Activated naive CD4-positive, alpha-beta T cell treated with anti-CD3 and anti-CD28 coated beads, Interleukin-2, amount 50 U/mL, for 24 hours (primary cell): ENCODE measurements around the gene SPEM1.

Experiments used
- H3K27ac Mint-ChIP-seq: one replicate; pipeline ENCODE4 v1.8.0; 2021; ENCODE audit warnings: mild to moderate bottlenecking, mixed read lengths
- H3K27me3 Mint-ChIP-seq: one replicate; pipeline ENCODE4 v1.8.0; 2021; ENCODE audit warnings: mixed read lengths
- H3K36me3 Mint-ChIP-seq: one replicate; pipeline ENCODE4 v1.8.0; 2021; ENCODE audit warnings: mixed read lengths
- H3K4me1 Mint-ChIP-seq: one replicate; pipeline ENCODE4 v1.8.0; 2021; ENCODE audit warnings: mixed read lengths
- H3K4me3 Mint-ChIP-seq: one replicate; pipeline ENCODE4 v1.8.0; 2021; ENCODE audit warnings: mild to moderate bottlenecking, mixed read lengths
- H3K9me3 Mint-ChIP-seq: one replicate; pipeline ENCODE4 v1.8.0; 2021; ENCODE audit warnings: mixed read lengths

Gene SPEM1

GRCh38 chr17:7419819-7420610, at the start of gene SPEM1:
Gene SPEM1, plus strand, starts transcription at chr17:7420324. Its CDS starts 61 bp downstream, at chr17:7420385.
- no peaks in the 10 kb centered on the region for H3K36me3 Mint-ChIP-seq
- H3K27me3 Mint-ChIP-seq: no peaks in the 10 kb centered on the region
- no peaks in the 10 kb centered on the region for H3K9me3 Mint-ChIP-seq
- H3K4me1 Mint-ChIP-seq: no peaks in the 10 kb centered on the region
- H3K27ac Mint-ChIP-seq: no peak within 1 kb of the TSS
- H3K4me3 Mint-ChIP-seq: no peak within 1 kb of the TSS

GRCh38 chr17:7370853-7371252, 49.3 kb upstream of the SPEM1 start:
- Mint-ChIP-seq H3K4me3 (no peak overlapping the region), H3K27me3 (no peaks in the 10 kb centered on the region), H3K36me3 (no peaks in the 10 kb centered on the region)

GRCh38 chr17:7374353-7374752, 45.8 kb upstream of the SPEM1 start:
- Mint-ChIP-seq H3K27ac (no peak overlapping the region), H3K4me1 (no peaks in the 10 kb centered on the region), H3K4me3 (no peak overlapping the region), H3K9me3 (no peaks in the 10 kb centered on the region), H3K27me3 (peaks cover 7% of the 10 kb centered on the region), H3K36me3 (peaks cover 1% of the 10 kb centered on the region)

More at GRCh38 chr17:7370853-7371252, 49.3 kb upstream of the SPEM1 start:
- Mint-ChIP-seq H3K27ac (no peak overlapping the region), H3K4me1 (no peaks in the 10 kb centered on the region), H3K9me3 (no peaks in the 10 kb centered on the region)

GRCh38 chr17:7379134-7379533, 41.0 kb upstream of the SPEM1 start:
- Mint-ChIP-seq H3K36me3 (peaks cover 1% of the 10 kb centered on the region), H3K27ac (no peak overlapping the region), H3K27me3 (peaks cover 28% of the 10 kb centered on the region), H3K4me3 (no peak overlapping the region), H3K4me1 (no peaks in the 10 kb centered on the region), H3K9me3 (no peaks in the 10 kb centered on the region)

- H3K9me3 Mint-ChIP-seq: no peaks in the 10 kb centered on the region
- peaks cover 28% of the 10 kb centered on the region for H3K27me3 Mint-ChIP-seq
- H3K27ac Mint-ChIP-seq: no peak overlapping the region
- peaks cover 5% of the 10 kb centered on the region for H3K4me1 Mint-ChIP-seq
- H3K36me3 Mint-ChIP-seq: peaks cover 1% of the 10 kb centered on the region
- no peak overlapping the region for H3K4me3 Mint-ChIP-seq
Measured at GRCh38 chr17:7380321-7380720, 39.8 kb upstream of the SPEM1 start.

GRCh38 chr17:7380855-7381683, 39.1 kb upstream of the SPEM1 start, which contains the start of gene TNK1:
Gene TNK1, plus strand, starts transcription at chr17:7381089. Its CDS starts 1,838 bp downstream, at chr17:7382927.
- Mint-ChIP-seq H3K4me1 (peaks cover 5% of the 10 kb centered on the region), H3K36me3 (peaks cover 1% of the 10 kb centered on the region), H3K27ac (no peak within 1 kb of the TSS), H3K9me3 (no peaks in the 10 kb centered on the region), H3K4me3 (no peak within 1 kb of the TSS), H3K27me3 (peaks cover 28% of the 10 kb centered on the region)

GRCh38 chr17:7382901-7383300, 37.2 kb upstream of the SPEM1 start:
- H3K4me3 Mint-ChIP-seq: no peak overlapping the region
- H3K36me3 Mint-ChIP-seq: no peaks in the 10 kb centered on the region
- peaks cover 5% of the 10 kb centered on the region for H3K4me1 Mint-ChIP-seq
- peaks cover 25% of the 10 kb centered on the region for H3K27me3 Mint-ChIP-seq
- H3K27ac Mint-ChIP-seq: no peak overlapping the region
- H3K9me3 Mint-ChIP-seq: no peaks in the 10 kb centered on the region

GRCh38 chr17:7383371-7383741, 36.8 kb upstream of the SPEM1 start:
- peaks cover 5% of the 10 kb centered on the region for H3K4me1 Mint-ChIP-seq
- H3K27ac Mint-ChIP-seq: no peak overlapping the region
- peak overlapping the region; percentile 33 for H3K4me3 Mint-ChIP-seq
- H3K27me3 Mint-ChIP-seq: peaks cover 25% of the 10 kb centered on the region
- no peaks in the 10 kb centered on the region for H3K36me3 Mint-ChIP-seq
- no peaks in the 10 kb centered on the region for H3K9me3 Mint-ChIP-seq

- Mint-ChIP-seq H3K27ac (peak overlapping the region; percentile 79), H3K4me3 (peak overlapping the region; percentile 83), H3K27me3 (peaks cover 25% of the 10 kb centered on the region), H3K36me3 (no peaks in the 10 kb centered on the region), H3K9me3 (no peaks in the 10 kb centered on the region), H3K4me1 (peaks cover 5% of the 10 kb centered on the region)
Measured at GRCh38 chr17:7383742-7384488, 36.2 kb upstream of the SPEM1 start.

GRCh38 chr17:7384489-7385081, 35.5 kb upstream of the SPEM1 start:
- Mint-ChIP-seq H3K4me3 (peak overlapping the region; percentile 83), H3K27ac (peak overlapping the region; percentile 79), H3K9me3 (no peaks in the 10 kb centered on the region), H3K27me3 (peaks cover 18% of the 10 kb centered on the region), H3K4me1 (peaks cover 5% of the 10 kb centered on the region), H3K36me3 (no peaks in the 10 kb centered on the region)

- Mint-ChIP-seq H3K36me3 (no peaks in the 10 kb centered on the region), H3K4me1 (peaks cover 31% of the 10 kb centered on the region), H3K9me3 (no peaks in the 10 kb centered on the region), H3K27ac (no peak overlapping the region), H3K4me3 (no peak overlapping the region), H3K27me3 (no peaks in the 10 kb centered on the region)
Measured at GRCh38 chr17:7388856-7389255, 31.3 kb upstream of the SPEM1 start.

- no peak overlapping the region for H3K4me3 Mint-ChIP-seq
Measured at GRCh38 chr17:7389924-7390910, 29.9 kb upstream of the SPEM1 start.

GRCh38 chr17:7391307-7391706, 28.8 kb upstream of the SPEM1 start:
- Mint-ChIP-seq H3K9me3 (no peaks in the 10 kb centered on the region), H3K4me1 (peaks cover 37% of the 10 kb centered on the region), H3K4me3 (no peak overlapping the region), H3K27ac (no peak overlapping the region), H3K36me3 (no peaks in the 10 kb centered on the region), H3K27me3 (no peaks in the 10 kb centered on the region)

More at GRCh38 chr17:7389924-7390910, 29.9 kb upstream of the SPEM1 start:
- no peaks in the 10 kb centered on the region for H3K27me3 Mint-ChIP-seq
- H3K27ac Mint-ChIP-seq: no peak overlapping the region
- H3K9me3 Mint-ChIP-seq: no peaks in the 10 kb centered on the region
- H3K4me1 Mint-ChIP-seq: peaks cover 33% of the 10 kb centered on the region
- H3K36me3 Mint-ChIP-seq: no peaks in the 10 kb centered on the region
